Measurements from ENCODE around the gene TMEM175.

The TMEM175 gene, protein sequence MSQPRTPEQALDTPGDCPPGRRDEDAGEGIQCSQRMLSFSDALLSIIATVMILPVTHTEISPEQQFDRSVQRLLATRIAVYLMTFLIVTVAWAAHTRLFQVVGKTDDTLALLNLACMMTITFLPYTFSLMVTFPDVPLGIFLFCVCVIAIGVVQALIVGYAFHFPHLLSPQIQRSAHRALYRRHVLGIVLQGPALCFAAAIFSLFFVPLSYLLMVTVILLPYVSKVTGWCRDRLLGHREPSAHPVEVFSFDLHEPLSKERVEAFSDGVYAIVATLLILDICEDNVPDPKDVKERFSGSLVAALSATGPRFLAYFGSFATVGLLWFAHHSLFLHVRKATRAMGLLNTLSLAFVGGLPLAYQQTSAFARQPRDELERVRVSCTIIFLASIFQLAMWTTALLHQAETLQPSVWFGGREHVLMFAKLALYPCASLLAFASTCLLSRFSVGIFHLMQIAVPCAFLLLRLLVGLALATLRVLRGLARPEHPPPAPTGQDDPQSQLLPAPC

DNA sequence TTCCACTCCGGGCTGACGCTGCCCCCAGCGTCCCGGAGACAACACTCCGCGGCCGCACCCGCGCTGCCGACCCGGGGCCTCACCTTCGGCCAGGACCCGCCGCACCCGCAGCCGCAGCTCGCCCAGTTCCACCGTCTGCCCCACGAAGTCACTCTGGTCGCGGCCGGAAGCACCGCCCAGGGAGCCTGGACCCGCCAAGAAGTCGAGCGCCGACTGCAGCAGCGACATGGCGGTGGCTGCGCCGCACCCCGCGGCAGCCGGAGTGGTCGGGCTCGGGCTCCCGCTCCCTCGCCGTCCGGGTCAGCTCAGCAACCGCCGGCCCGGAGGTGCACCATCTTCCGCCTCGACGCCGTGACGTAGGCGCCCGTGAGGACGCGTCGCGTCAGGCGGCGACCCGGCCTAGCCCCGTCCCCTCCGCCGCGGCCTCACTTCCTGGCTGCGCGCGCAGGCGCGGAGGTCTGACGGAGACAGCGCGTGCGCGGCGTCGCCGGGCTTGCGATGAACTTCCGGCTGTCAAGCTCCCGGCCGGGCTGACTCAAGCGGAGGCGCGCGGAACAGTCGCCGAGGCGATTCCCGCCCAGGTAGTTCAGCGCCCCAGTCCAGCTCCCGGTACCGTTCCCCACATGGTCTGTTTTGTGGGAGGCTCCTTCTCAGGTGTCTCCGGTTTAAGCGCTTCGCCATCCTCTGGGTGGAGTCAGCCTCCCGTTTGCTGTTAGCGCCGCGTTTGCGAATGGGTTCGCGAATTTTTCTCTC is at the start of gene TMEM175, which contains the start of gene GAK:
TSS of gene TMEM175 (plus strand) at position 501 of the 753 bp plus-strand sequence. CDS start 15,280 bp downstream, outside the sequence.
TSS of gene GAK (minus strand) at position 357 of the 753 bp plus-strand sequence. CDS start at position 228, 129 bp downstream.
- DNase-seq (ENCODE audit: low read depth in 3 of 3), result peak; percentile 89 to 95 (median 92)

DNA sequence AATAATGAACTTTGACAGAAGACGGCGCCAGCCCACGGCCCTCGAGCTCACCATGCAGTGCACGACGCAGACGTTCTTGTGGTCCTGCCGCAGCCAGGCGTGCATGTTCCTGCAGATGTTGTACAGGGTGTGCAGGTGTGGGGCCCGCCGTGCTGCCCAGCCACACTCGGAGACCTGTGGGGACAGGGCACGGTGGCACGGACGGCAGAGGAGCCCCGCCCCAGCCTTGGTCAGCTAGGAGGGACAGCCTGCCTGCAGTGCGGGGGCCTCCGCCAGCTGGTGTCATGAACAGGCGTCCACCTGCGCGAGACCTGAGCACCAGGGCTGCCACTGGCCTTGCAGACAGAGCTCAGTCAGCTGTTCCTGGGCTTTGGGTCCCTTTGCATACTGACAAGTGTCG is 49.6 kb upstream of the TMEM175 start:
- no peak for DNase-seq (ENCODE audit: low read depth in 3 of 3)

DNA sequence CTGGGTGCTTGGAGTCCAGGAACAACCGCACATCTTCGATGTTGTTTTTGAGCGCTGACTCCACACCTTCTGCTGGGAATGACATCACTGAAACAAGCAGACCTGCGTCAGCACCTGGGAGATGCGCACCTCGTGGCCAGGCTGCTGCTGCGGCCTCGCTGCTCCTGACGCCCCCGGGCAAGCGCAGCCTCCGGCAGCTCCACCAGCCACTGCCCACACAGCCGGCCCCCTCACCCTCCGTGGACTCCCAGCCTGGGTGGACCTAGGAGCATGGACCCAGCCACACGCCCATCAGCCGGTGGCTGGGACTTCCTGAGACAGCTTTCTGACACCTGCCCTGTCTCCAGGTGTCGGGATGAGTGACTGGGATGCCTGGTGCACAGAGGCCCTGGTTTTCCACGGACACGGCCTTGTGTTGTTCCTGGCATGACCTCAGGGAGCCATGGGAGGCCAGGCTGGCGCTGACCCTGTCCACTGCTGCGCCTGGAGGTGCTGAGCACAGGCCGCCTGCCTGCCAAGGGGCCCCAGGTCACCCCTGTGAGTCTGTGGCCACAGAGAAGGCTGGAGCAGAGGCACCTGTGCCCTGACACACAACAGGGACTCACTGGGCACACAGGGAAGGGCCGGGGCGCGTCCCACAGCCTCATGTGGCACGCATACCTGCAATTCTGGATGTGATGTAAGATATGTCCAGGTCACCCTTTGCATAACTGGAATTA is 48.7 kb upstream of the TMEM175 start:
- DNase-seq (ENCODE audit: low read depth in 3 of 3), result no peak

DNA sequence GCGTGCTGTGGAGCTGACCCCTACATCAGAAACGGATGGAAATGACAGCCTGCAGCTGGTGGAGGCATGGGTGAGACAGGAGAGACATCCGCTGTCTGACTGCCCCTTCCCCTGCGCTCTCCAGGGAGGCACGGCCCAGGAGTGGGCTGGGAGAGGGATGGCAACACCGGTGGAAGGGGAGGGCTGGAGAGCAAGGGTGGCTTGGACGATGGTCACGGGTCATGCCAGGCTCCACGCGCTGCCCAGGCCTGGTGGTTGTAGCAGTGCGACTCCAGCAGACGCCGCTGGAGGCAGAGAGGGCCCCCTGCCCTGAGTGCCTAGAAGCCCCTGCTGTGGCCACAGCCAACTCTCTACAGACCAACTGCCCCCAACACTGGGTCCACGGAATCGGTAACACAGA is 48.0 kb upstream of the TMEM175 start:
- DNase-seq (ENCODE audit: low read depth in 3 of 3), result no peak

DNA sequence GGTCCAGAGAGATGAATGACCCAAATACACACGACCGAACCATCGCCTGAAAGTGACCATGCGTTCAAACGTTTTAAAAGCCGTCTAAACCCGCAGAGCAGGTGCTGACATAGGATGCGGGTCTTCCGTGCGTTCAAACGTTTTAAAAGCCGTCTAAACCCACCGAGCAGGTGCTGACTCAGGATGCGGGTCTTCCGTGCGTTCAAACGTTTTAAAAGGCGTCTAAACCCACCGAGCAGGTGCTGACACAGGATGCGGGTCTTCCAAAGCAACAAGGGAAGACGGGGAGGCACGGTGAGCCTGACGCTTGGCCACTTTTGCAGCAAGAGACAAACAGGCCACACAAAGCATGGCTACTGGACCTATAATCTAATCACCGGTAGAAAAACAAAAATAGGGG is 47.4 kb upstream of the TMEM175 start:
- no peak for DNase-seq (ENCODE audit: low read depth in 3 of 3)

DNA sequence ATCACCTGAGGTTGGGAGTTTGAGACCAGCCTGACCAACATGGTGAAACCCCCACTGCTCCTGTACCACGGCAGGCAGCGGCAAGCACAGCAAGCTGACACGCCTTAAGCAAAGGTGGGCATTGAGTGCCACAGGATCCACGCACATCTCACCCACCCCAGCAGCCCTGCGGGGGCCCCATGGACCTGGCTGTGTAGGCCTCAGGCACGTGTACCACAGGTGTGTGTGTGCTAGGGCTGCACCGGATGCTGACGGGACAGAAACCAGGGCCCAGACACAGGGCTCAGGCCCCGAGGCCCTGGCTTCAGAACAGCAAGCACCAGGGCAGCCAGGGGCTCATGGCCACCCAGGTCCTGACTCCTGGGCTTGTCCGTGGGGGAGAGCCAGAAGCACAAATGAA is 46.9 kb upstream of the TMEM175 start:
- DNase-seq (ENCODE audit: low read depth in 3 of 3), result no peak

DNA sequence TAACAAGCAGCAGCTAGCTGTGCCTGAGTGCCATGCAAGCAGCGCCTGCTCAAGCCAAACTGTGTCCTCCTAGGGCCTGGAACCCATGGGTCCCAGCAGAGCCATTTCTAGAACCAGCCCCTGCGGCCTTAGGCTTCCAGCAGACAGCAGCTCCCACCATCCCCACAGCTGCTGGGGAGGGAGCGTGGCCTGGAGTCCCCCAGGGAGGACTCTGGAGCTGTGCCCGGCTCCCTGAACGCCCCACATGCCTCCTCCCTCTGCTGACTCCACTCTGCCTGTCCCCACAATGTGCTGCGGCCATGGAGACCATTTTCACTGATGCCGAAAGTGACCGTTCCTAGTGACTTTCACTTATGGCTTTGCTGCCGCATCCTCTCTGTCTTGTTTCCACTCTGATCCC is 46.0 kb upstream of the TMEM175 start:
- no peak for DNase-seq (ENCODE audit: low read depth in 3 of 3)

DNA sequence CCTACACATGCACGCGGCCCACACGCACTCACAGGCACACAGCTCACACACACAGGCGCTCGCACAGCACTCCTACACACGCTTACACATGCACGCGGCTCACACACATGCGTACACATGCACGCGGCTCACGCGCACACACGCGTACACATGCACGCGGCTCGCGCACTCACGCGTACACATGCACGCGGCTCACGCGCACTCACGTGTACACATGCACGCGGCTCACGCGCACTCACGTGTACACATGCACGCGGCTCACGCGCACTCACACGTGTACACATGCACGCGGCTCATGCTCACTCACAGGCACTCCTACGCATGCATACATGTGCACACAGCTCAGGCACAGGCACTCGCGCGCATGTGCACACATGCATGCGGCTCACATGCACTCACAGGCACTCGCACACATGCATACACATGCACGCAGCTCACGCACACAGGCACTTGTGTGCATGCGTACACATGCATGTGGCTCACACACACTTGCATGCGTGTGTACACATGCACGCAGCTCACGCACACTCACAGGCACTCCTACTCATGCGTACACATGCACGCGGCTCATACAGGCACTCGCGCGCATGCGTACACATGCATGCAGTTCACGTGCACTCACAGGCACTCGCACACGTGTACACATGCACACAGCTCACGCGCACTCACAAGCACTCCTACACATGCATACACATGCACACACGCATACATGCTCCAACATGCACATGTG is 45.1 kb upstream of the TMEM175 start:
- DNase-seq (ENCODE audit: low read depth in 3 of 3), result no peak

DNA sequence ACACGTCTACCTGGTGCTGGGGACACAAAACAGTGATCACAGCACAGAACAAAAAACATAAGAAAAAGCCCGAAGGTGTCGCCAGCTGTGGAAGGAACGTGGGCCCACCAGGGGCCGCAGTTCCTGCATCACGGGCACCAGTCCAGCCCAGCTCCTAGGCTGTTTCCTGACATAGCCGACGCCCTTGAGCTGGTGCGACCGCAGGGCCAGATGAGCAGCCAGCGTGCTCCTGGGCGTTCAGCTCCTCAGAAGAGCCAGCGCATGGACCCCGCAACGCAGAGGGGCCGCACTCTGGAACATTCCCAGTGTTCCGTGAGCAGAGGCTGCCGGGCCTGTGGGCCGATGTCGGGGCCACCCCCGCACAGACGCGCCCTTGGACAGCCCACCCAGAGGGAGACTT is 44.2 kb upstream of the TMEM175 start:
- no peak for DNase-seq (ENCODE audit: low read depth in 3 of 3)

DNA sequence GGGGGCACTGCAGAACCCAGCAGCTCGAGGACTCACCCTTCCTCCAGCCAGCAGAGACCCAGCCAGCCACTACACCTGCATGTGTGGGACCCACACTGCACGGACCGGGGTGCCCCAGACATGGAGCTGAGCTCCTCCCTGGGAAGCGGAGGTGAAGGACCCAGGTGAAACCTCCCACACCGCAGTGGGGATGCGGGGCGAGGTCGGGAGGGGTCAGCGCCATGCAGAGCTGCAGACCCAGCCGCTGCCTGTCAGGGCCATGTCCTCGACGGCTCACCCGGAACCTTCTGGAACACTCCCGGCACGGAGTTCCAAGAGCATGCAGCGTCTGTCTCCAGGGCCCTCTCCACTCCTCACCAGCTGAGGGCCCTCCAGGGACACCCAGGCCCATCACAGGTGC is 42.7 kb upstream of the TMEM175 start:
- DNase-seq (ENCODE audit: low read depth in 3 of 3), result no peak

DNA sequence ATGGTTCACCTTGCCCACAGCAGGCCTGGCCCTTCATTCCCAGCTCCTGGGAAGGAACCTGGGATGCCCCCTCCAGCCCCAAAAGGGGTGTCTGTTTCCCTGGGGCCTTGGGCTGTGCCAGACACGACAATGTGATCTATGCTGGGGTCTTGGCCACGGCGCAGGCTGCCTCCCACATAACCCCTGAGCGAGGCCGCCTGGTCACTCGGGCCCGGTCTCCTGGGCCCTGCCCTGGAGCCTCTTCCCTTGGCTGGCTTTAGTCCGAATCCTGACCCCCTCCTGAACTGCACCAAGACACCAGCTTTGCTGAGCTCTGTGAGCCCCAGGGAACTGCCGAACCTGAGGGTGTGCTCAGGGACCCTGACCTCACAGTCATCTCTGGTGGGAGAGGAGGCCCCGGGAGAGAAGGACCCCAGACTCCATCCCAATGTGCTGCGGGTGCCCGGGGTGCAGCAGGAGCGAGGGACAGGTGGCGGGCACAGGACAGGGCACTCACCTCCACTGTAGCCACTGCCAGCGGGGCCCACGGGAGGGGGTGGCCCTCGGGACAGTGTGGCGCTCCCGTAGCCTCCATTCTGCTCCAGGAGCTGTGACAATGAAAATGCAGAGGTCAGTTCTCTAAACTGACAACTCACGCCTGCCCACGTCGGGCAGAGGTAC is 42.1 kb upstream of the TMEM175 start:
- DNase-seq (ENCODE audit: low read depth in 3 of 3), result no peak

DNA sequence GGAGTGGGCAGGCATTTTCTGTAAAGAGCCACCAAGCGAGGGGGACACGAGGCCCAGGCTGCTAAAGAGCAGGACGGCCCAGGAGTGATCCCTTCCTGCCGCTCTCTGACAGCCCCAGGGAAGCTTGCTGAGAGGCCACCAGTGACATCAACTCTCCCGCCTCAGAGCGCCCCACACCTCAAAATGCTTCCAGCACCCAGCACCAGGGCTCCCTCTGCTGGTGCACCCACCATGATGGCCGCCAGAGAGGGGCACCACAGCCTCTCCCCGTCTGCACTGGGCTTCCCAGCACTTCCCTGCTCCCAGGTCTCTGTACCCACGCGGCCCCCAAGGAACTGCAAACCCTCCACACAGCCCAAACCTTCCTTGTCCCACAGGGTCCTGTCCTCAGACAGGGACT is 40.5 kb upstream of the TMEM175 start:
- no peak for DNase-seq (ENCODE audit: low read depth in 3 of 3)

DNA sequence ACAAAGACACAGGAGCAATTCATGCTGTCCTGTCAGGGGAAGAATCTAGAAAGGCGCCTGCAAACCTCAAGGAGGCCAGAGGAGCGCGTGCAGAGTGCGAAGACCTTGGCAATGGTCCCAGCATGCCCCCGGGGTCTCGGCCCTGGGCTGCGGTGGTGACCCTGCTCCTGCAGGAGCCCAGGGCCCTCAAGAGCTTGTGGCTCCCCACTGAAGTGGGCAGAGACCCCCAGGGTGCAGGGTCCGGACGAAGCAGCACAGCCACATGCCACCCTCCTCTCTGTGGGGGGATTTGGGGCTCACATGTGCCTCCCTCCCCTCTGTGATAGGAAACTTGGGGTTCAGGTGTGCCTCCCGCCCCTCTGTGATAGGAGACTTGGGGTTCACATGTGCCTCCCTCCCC is 39.5 kb upstream of the TMEM175 start:
- DNase-seq (ENCODE audit: low read depth in 3 of 3), result no peak

DNA sequence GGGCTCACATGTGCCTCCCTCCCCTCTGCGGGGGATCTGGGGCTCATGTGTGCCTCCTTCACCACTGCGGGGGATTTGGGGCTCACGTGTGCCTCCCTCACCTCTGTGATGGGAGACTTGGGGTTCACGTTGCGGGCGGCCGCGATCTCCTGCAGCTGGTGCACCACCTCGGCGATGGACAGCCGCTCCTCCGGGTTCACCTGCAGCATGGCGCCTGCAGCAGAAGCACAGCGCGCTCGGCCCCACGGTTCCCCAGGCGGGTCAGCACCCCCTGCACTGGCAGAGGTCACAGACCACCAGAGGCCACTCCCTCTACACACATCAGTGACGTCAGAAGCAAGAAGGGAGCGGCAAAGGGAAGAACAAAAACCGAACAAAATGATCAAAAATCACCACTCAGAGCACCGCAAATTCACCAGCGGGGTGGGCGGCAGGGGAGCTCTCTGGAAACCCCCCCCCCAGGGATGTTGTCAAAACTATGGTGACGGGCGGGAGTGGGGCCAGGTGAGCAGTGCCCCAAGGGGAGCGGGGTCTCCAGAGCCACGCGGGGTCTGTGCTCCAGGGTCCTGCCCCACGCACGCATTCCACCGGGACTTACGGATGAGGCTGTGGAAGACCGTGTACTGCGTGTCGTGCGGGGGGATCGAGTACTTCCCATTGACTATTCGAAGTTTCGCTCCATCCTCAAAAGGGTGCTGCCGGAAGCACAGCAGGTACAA is 38.8 kb upstream of the TMEM175 start:
- no peak for DNase-seq (ENCODE audit: low read depth in 3 of 3)

DNA sequence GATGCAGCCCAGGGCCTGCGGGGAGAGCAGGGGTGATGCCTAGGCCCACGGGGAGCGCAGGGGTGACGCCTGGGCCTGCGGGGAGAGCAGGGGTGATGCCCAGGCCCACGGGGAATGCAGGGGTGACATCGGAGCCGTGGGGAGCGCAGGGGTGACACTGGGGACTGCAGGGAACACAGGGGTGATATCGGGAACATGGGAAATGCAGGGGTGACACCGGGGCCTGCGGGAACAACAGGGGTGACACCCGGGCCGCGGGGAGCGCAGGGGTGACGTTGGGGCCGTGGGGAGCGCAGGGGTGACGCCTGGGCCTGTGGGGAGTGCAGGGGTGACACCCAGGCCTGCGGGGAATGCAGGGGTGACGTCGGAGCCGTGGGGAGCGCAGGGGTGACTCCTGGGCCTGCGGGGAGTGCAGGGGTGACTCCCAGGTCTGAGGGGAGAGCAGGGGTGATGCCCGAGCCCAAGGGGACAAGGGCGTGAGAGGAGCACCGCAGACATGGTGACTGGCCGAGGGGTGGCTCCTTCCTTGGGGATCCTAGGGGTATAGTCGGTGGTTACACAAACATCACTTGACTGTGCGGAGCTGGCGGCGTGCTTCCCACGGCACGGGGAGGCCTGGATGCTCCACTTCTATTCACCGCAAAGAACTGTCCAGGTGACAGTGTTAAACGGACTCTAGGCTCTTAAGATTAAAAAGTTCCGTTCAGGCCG is 38.1 kb upstream of the TMEM175 start:
- DNase-seq (ENCODE audit: low read depth in 3 of 3), result no peak

DNA sequence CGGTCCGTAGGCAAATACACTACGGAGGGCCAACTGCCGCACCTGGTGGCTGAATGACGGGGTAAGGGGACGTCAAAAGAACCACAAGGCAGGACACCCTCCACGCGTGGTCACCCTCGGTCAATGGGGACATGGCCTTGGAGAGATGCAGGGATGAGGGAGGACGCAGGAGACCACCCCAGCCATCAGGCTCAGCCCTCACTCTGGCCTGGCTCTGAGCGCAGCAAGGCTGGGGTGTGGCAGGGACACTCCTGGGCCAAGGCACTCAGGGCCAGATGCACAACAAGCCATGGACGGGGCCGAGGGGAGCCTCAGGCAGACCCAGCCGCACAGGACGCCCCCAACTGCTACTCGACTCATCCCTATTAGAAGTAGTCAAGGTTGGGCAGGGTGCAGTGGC is 36.7 kb upstream of the TMEM175 start:
- no peak for DNase-seq (ENCODE audit: low read depth in 3 of 3)

DNA sequence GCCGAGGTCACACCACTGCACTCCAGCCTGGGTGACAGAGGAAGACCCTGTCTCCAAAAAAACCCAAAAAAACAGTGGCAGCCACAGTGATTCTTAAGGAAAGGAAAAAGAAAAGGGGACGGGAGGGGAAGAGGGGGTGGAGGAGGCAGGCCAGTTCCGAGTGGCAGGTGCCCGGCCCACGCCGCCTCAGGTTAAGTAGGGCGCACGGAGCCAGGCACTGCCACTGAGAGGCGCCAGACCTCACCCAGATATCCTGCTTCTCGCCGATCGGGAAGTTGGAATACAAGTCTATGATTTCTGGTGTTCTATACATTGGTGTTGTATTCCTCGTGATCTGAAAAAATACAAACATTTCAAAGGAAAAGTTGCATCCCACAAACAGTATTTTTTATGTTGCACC is 36.0 kb upstream of the TMEM175 start:
- DNase-seq (ENCODE audit: low read depth in 3 of 3), result no peak

DNA sequence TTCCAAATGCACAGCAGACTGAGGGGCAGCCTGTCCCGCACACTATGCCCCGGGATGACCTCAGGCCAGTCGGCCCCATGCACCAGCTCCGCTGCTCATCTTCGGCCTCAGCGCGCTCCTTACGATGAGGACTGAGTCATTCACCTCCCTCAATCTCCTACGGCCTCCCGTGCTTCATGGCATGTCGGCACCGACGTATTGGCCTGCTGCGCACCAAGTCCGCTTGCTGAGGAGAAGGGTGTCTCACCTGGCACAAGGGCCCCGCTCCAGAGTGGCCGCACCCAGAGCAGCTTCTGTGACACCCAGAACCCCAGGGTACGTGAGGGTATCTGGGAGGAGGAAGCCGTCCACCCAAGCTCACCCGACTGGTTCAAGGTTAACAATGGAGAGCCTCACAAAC is 35.6 kb upstream of the TMEM175 start:
- DNase-seq (ENCODE audit: low read depth in 3 of 3), result no peak

DNA sequence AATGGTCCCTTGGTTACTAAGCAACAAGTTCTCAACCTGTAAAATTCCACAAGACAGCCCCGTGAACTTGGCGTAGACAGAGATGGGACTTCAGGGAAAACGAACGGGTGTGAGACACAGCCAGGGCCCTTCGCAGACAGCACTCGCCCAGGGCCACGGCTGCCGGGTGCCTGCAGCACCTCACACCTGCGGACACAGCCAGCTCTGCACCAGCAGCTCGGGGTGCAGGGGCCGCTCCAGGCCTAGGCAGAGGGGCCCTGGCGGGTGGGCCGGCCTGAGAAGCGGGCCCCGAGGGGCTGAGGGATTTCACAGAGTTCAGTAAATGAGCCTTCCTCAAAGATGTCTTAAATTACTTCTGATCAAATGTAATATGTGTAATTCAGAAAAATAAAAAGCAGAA is 34.1 kb upstream of the TMEM175 start:
- DNase-seq (ENCODE audit: low read depth in 3 of 3), result no peak
